WTC11 (cell line): Measurements from ENCODE around the gene POGLUT2. TPM values are rescaled to one million over a fixed set of nuclear protein-coding genes. Genes with fewer than 3 reads are reported as not detected.

Source experiments
- ATAC-seq: fragments of 200-7000 bp; cut with Tn5 transposase; 2 replicates; pipeline ENCODE4 v1.10.0; 2021; ENCODE audit warnings: mild to moderate bottlenecking, moderate library complexity
- CTCF ChIA-PET: fragments of 300-600 bp; sonication (Branson Sonifier 250); formaldehyde crosslinking; loops from one replicate; lab custom pipeline; 2021; ENCODE audit warnings: antibody characterized with exemption; lab: Charles Lee
- POLR2A ChIA-PET: fragments of 350-600 bp; sonication (Branson Sonifier 250); formaldehyde crosslinking; loops from one replicate; lab custom pipeline; 2021; ENCODE audit warnings: antibody characterized with exemption; lab: Charles Lee
- DNase-seq: peaks from one replicate; pipeline ENCODE4 v3.0.0; 2021; ENCODE audit warnings: low spot score
- H3K27ac Mint-ChIP-seq: 2 replicates; pipeline ENCODE4 v1.8.0; 2021; ENCODE audit warnings: mixed read lengths
- H3K27me3 Mint-ChIP-seq: 2 replicates; pipeline ENCODE4 v1.8.0; 2021; ENCODE audit warnings: low read depth, mild to moderate bottlenecking, moderate library complexity, mixed read lengths
- H3K36me3 Mint-ChIP-seq: 2 replicates; pipeline ENCODE4 v1.8.0; 2021; ENCODE audit warnings: mixed read lengths
- H3K4me1 Mint-ChIP-seq: 2 replicates; pipeline ENCODE4 v1.8.0; 2022; ENCODE audit warnings: mixed read lengths
- H3K4me3 Mint-ChIP-seq: 2 replicates; pipeline ENCODE4 v1.8.0; 2021; ENCODE audit warnings: mild to moderate bottlenecking, moderate library complexity, mixed read lengths
- H3K9me3 Mint-ChIP-seq: 2 replicates; pipeline ENCODE4 v1.8.0; 2021; ENCODE audit warnings: mixed read lengths
- CBFB ChIP-seq: sonication (generic); formaldehyde crosslinking; IDR thresholded peaks from 2 replicates; pipeline ENCODE4 v1.8.1; 2022; ENCODE audit warnings: mild to moderate bottlenecking, low read depth, missing genetic modification reagents
- ERG ChIP-seq: fragments of 250-450 bp; sonication (Bioruptor Pico); IDR thresholded peaks from 2 replicates; pipeline ENCODE4 v1.8.0; 2021; ENCODE audit warnings: mild to moderate bottlenecking
- HMGA2 ChIP-seq: fragments of 250-450 bp; sonication (Bioruptor Pico); IDR thresholded peaks from 2 replicates; pipeline ENCODE4 v1.4.0; 2021; ENCODE audit warnings: mild to moderate bottlenecking, moderate library complexity
- IRF1 ChIP-seq: sonication (generic); formaldehyde crosslinking; IDR thresholded peaks from 2 replicates; pipeline ENCODE4 v1.8.0; 2023; ENCODE audit warnings: missing genetic modification reagents
- JAZF1 ChIP-seq: fragments of 250-450 bp; sonication (Bioruptor Pico); IDR thresholded peaks from 2 replicates; pipeline ENCODE4 v1.9.0; 2021; ENCODE audit warnings: moderate library complexity, mild to moderate bottlenecking, inconsistent platforms
- KAT7 ChIP-seq: sonication (generic); formaldehyde crosslinking; IDR thresholded peaks from 2 replicates; pipeline ENCODE4 v1.8.1; 2023; ENCODE audit warnings: missing genetic modification reagents, mild to moderate bottlenecking, borderline replicate concordance
- MLX ChIP-seq: sonication (generic); formaldehyde crosslinking; IDR thresholded peaks from 2 replicates; pipeline ENCODE4 v1.8.1; 2023; ENCODE audit warnings: mild to moderate bottlenecking, missing genetic modification reagents, moderate library complexity
- NFATC4 ChIP-seq: fragments of 250-450 bp; sonication (Bioruptor Pico); IDR thresholded peaks from 2 replicates; pipeline ENCODE4 v1.9.0; 2021; ENCODE audit warnings: mild to moderate bottlenecking
- NR1H2 ChIP-seq: sonication (generic); formaldehyde crosslinking; IDR thresholded peaks from 2 replicates; pipeline ENCODE4 v1.9.0; 2021; ENCODE audit warnings: mild to moderate bottlenecking, moderate library complexity, missing genetic modification reagents
- NR2C2 ChIP-seq: sonication (generic); formaldehyde crosslinking; IDR thresholded peaks from 2 replicates; pipeline ENCODE4 v1.8.0; 2022; ENCODE audit warnings: mild to moderate bottlenecking, missing genetic modification reagents
- RELA ChIP-seq: sonication (generic); formaldehyde crosslinking; IDR thresholded peaks from 2 replicates; pipeline ENCODE4 v1.8.1; 2022; ENCODE audit warnings: missing genetic modification reagents, mild to moderate bottlenecking, borderline replicate concordance
- SMAD4 ChIP-seq: sonication (generic); formaldehyde crosslinking; IDR thresholded peaks from 2 replicates; pipeline ENCODE4 v1.8.0; 2022; ENCODE audit warnings: mild to moderate bottlenecking, missing genetic modification reagents
- TEAD1 ChIP-seq: sonication (generic); formaldehyde crosslinking; IDR thresholded peaks from 2 replicates; pipeline ENCODE4 v1.8.0; 2022; ENCODE audit warnings: mild to moderate bottlenecking, missing genetic modification reagents
- USF1 ChIP-seq: sonication (generic); formaldehyde crosslinking; IDR thresholded peaks from 2 replicates; pipeline ENCODE4 v1.8.0; 2022; ENCODE audit warnings: mild to moderate bottlenecking, missing genetic modification reagents
- ZNF532 ChIP-seq: fragments of 250-450 bp; sonication (Bioruptor Pico); IDR thresholded peaks from 2 replicates; pipeline ENCODE4 v1.9.0; 2021; ENCODE audit warnings: mild to moderate bottlenecking, borderline replicate concordance
- total RNA-seq: library from RNA; stranded (reverse); gene quantifications from 3 replicates; pipeline ENCODE4 v1.2.3, GENCODE V29; 2021
- TF ChIP-seq, protein P1 (sequence below): sonication (generic); formaldehyde crosslinking; IDR thresholded peaks from 2 replicates; pipeline ENCODE4 v1.8.1; 2022; ENCODE audit warnings: mild to moderate bottlenecking, moderate library complexity, missing genetic modification reagents
- TF ChIP-seq, protein P2 (sequence below): sonication (generic); formaldehyde crosslinking; IDR thresholded peaks from 2 replicates; pipeline ENCODE4 v1.8.1; 2023; ENCODE audit warnings: mild to moderate bottlenecking, moderate library complexity, missing genetic modification reagents
- TF ChIP-seq, protein P3 (sequence below): sonication (generic); formaldehyde crosslinking; IDR thresholded peaks from 2 replicates; pipeline ENCODE4 v1.8.1; 2022; ENCODE audit warnings: low read depth, mild to moderate bottlenecking, moderate library complexity, missing genetic modification reagents, borderline replicate concordance
- TF ChIP-seq, protein P4 (sequence below): fragments of 250-450 bp; sonication (Bioruptor Pico); IDR thresholded peaks from 2 replicates; pipeline ENCODE4 v1.9.0; 2021; ENCODE audit warnings: mild to moderate bottlenecking
- TF ChIP-seq, protein P5 (sequence below): sonication (generic); formaldehyde crosslinking; IDR thresholded peaks from 2 replicates; pipeline ENCODE4 v1.8.1; 2023; ENCODE audit warnings: mild to moderate bottlenecking, missing genetic modification reagents

POGLUT2 gene
- total RNA-seq, 1 experiment from 2014 or later: 17.2 TPM

- no peak for TF ChIP-seq MLX
- no peak for TF ChIP-seq CBFB (CRISPR knock-in tag)
- no peak for TF ChIP-seq TEAD1
- TF ChIP-seq, protein P1, sequence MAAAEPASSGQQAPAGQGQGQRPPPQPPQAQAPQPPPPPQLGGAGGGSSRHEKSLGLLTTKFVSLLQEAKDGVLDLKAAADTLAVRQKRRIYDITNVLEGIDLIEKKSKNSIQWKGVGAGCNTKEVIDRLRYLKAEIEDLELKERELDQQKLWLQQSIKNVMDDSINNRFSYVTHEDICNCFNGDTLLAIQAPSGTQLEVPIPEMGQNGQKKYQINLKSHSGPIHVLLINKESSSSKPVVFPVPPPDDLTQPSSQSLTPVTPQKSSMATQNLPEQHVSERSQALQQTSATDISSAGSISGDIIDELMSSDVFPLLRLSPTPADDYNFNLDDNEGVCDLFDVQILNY (CRISPR knock-in tag): no peak
- no peak for TF ChIP-seq NR1H2
- no peak for TF ChIP-seq JAZF1 (CRISPR knock-in tag)
- TF ChIP-seq, protein P2, sequence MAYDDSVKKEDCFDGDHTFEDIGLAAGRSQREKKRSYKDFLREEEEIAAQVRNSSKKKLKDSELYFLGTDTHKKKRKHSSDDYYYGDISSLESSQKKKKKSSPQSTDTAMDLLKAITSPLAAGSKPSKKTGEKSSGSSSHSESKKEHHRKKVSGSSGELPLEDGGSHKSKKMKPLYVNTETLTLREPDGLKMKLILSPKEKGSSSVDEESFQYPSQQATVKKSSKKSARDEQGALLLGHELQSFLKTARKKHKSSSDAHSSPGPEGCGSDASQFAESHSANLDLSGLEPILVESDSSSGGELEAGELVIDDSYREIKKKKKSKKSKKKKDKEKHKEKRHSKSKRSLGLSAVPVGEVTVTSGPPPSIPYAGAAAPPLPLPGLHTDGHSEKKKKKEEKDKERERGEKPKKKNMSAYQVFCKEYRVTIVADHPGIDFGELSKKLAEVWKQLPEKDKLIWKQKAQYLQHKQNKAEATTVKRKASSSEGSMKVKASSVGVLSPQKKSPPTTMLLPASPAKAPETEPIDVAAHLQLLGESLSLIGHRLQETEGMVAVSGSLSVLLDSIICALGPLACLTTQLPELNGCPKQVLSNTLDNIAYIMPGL (CRISPR knock-in tag): no peak
- TF ChIP-seq, all 79 proteins: peak for 0
These were observed 24.6 kb downstream of the POGLUT2 start (continued) for GRCh38 chr13:102774214-102774568.

- Mint-ChIP-seq H3K4me1 (peaks cover 7% of the 10 kb centered on the region), H3K27ac (peak within 1 kb of the TSS; percentile 74), H3K27me3 (peaks cover 25% of the 10 kb centered on the region), H3K36me3 (no peaks in the 10 kb centered on the region), H3K9me3 (no peaks in the 10 kb centered on the region), H3K4me3 (peak within 1 kb of the TSS; percentile 86)
- POLR2A ChIA-PET: interaction anchor here (0.8 to 1.6 kb wide), 3 partner anchors 27 to 182 kb away, joined by 4 to 7 read pairs (median 4); no protein-coding TSS in a partner anchor
- ATAC-seq: peak; percentile 92
- peak; percentile 78 for DNase-seq
- CTCF ChIA-PET: interaction anchor here (1.0 to 1.8 kb wide), 3 partner anchors 15 to 97 kb away, joined by 3 to 9 read pairs (median 4); no protein-coding TSS in a partner anchor
- TF ChIP-seq, protein P3, sequence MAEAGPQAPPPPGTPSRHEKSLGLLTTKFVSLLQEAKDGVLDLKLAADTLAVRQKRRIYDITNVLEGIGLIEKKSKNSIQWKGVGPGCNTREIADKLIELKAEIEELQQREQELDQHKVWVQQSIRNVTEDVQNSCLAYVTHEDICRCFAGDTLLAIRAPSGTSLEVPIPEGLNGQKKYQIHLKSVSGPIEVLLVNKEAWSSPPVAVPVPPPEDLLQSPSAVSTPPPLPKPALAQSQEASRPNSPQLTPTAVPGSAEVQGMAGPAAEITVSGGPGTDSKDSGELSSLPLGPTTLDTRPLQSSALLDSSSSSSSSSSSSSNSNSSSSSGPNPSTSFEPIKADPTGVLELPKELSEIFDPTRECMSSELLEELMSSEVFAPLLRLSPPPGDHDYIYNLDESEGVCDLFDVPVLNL (CRISPR knock-in tag): peak; percentile 79; the same call in 1 of the 2 replicates
- no peak for TF ChIP-seq HMGA2 (CRISPR knock-in tag)
- TF ChIP-seq ZNF532 (CRISPR knock-in tag): no peak
- TF ChIP-seq KAT7: no peak; the same call in 1 of the 2 replicates
- 0 out of 2 replicates have a peak, but pooled peaks have one; percentile 46 for TF ChIP-seq ERG (CRISPR knock-in tag)
- peak; percentile 39; the same call in 1 of the 2 replicates for TF ChIP-seq RELA (CRISPR knock-in tag)
- TF ChIP-seq USF1 (CRISPR knock-in tag): no peak
- TF ChIP-seq, protein P4, sequence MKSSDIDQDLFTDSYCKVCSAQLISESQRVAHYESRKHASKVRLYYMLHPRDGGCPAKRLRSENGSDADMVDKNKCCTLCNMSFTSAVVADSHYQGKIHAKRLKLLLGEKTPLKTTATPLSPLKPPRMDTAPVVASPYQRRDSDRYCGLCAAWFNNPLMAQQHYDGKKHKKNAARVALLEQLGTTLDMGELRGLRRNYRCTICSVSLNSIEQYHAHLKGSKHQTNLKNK (CRISPR knock-in tag): no peak
- TF ChIP-seq SMAD4 (CRISPR knock-in tag): no peak
- TF ChIP-seq NFATC4 (CRISPR knock-in tag): no peak
- TF ChIP-seq NR2C2: peak; percentile 65
- TF ChIP-seq, protein P5, sequence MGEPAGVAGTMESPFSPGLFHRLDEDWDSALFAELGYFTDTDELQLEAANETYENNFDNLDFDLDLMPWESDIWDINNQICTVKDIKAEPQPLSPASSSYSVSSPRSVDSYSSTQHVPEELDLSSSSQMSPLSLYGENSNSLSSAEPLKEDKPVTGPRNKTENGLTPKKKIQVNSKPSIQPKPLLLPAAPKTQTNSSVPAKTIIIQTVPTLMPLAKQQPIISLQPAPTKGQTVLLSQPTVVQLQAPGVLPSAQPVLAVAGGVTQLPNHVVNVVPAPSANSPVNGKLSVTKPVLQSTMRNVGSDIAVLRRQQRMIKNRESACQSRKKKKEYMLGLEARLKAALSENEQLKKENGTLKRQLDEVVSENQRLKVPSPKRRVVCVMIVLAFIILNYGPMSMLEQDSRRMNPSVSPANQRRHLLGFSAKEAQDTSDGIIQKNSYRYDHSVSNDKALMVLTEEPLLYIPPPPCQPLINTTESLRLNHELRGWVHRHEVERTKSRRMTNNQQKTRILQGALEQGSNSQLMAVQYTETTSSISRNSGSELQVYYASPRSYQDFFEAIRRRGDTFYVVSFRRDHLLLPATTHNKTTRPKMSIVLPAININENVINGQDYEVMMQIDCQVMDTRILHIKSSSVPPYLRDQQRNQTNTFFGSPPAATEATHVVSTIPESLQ (CRISPR knock-in tag): no peak
- TF ChIP-seq IRF1 (CRISPR knock-in tag): peak; percentile 96
These were observed 25.1 kb downstream of the POGLUT2 start, which contains the start of gene TEX30 for GRCh38 chr13:102773441-102774213. TSS of gene TEX30 (minus strand) at chr13:102773786. CDS start at chr13:102770026, 3,760 bp downstream.
